Spleen (tissue), 11 donors: ENCODE data around the gene ZNF285. TPM values are rescaled to one million over a fixed set of nuclear protein-coding genes. Genes with fewer than 3 reads are reported as not detected.
"Not testable (repeated sequence)": the region's sequence is repeated elsewhere in the genome, so short reads cannot be mapped to it uniquely, and the experiment has no call there.

ENCODE experiments used
- DNase-seq: peaks from one replicate; pipeline ENCODE4 v3.0.0-alpha.2; 2020
- H3K27ac ChIP-seq, 8 donors: fragments of 200-600 bp; sonication (generic) in 7 of 8; 1 replicate in 4 of 8; 2 replicates in 4 of 8; pipeline versions ENCODE4 v1.5.0 to v1.8.0; 2016 to 2021; ENCODE audit warnings: inconsistent platforms in 4 of 8, mild to moderate bottlenecking in 4 of 8, moderate library complexity in 1 of 8
- H3K27me3 ChIP-seq, 7 donors: fragments of 200-600 bp; sonication (generic) in 6 of 7; replicated peaks in 1 of 7; 1 replicate in 4 of 7; 2 replicates in 3 of 7; pipeline versions ENCODE4 v1.5.0 to v1.8.0; 2016 to 2021; ENCODE audit warnings: inconsistent platforms in 3 of 7, mild to moderate bottlenecking in 1 of 7
- H3K36me3 ChIP-seq, 6 donors: fragments of 200-600 bp; sonication (generic) in 5 of 6; 1 replicate in 4 of 6; 2 replicates in 2 of 6; pipeline versions ENCODE4 v1.5.0 to v1.8.0; 2016 to 2021; ENCODE audit warnings: inconsistent platforms in 2 of 6
- H3K4me1 ChIP-seq, 6 donors: fragments of 200-600 bp; sonication (generic) in 5 of 6; 1 replicate in 3 of 6; 2 replicates in 3 of 6; pipeline versions ENCODE4 v1.5.0 to v1.8.0; 2016 to 2021; ENCODE audit warnings: inconsistent platforms in 3 of 6
- H3K4me3 ChIP-seq, 8 donors: fragments of 200-600 bp; sonication (generic) in 7 of 8; 1 replicate in 4 of 8; 2 replicates in 4 of 8; pipeline versions ENCODE4 v1.5.0 to v1.8.0; 2016 to 2021; ENCODE audit warnings: inconsistent platforms in 4 of 8, mild to moderate bottlenecking in 4 of 8, moderate library complexity in 2 of 8
- H3K9me3 ChIP-seq, 8 donors: fragments of 200-600 bp; sonication (generic) in 7 of 8; 1 replicate in 4 of 8; 2 replicates in 4 of 8; pipeline versions ENCODE4 v1.5.0 to v1.8.0; 2016 to 2021; ENCODE audit warnings: inconsistent platforms in 4 of 8
- CTCF ChIP-seq, 11 experiments: fragments of 200-600 bp in 7 of 11; fragments of 450-650 bp in 4 of 11; sonication (generic) in 4 of 11; IDR thresholded peaks in 8 of 11; conservative IDR thresholded peaks in 3 of 11; 1 replicate in 7 of 11; 2 replicates in 4 of 11; pipeline versions ENCODE4 v1.4.0 to v1.8.0; 2016 to 2021; ENCODE audit warnings: antibody characterized with exemption in 11 of 11, inconsistent platforms in 4 of 11, mild to moderate bottlenecking in 1 of 11
- POLR2A ChIP-seq, 3 donors: fragments of 450-650 bp; IDR thresholded peaks; one replicate each; pipeline ENCODE4 v1.5.1; 2017; ENCODE audit warnings: antibody characterized with exemption in 3 of 3, mild to moderate bottlenecking in 1 of 3
- POLR2AphosphoS5 ChIP-seq, 3 donors: sonication (generic); formaldehyde crosslinking; IDR thresholded peaks; one replicate each; pipeline ENCODE4 v1.5.1; 2017; ENCODE audit warnings: antibody characterized with exemption in 3 of 3
- WGBS, 5 donors: extraction: QIAGEN DNeasy Blood & Tissue Kit in 3 of 5; methylation state at CpG; one replicate each; pipeline versions ENCODE4 v1.1.5 to v1.1.7; 2013 to 2018; 5-methylcytosine and 5-hydroxymethylcytosine counted together
- intact Hi-C: fragments of 100-400 bp; cut with DNase I; formaldehyde crosslinking; loops from one replicate; pipeline ENCODE4 v1.15.0; 2023; ENCODE audit warnings: low total_unique reads
- polyA plus RNA-seq, 3 donors: library from polyadenylated mRNA; stranded (reverse); fragments of 200-250 nt; gene quantifications; one replicate each; pipeline ENCODE4 v1.2.1, GENCODE V29; 2013
- total RNA-seq, 7 donors: library from RNA; depleted of rRNA in 3 of 7; stranded (reverse); fragments of >200 nt in 3 of 7; fragmentation: NEBNext Ultra II Directional in 4 of 7; extraction: Animal tissue kit (Norgen Biotek cat#: 25700) in 4 of 7; gene quantifications; one replicate each; pipeline versions ENCODE4 v1.1.0 to v1.2.1, GENCODE V29; 2016 to 2021
- donor health status: healthy with polysubstance abuse.
- donor health status: DM: no; HTN: no; CAD: no; lungs with moderate emphysema.
- donor health status: DM: no; HTN: no; CAD: no.
- donor health status: Bipolar disorder and iron deficiency.
- donor health status: healthy.
- donor health status: DM: no; HTN: no; CAD: no.
- donor health status: DM: yes; HTN: yes; CAD: no.

The ZNF285 gene
- total and polyA plus RNA-seq, 10 donors: 1.0 to 4.2 (median 2.9) TPM

- intact Hi-C loops: no loop called here
- peaks cover 0 to 40% (median 4%) of the 10 kb centered on the region in 6 donors for H3K36me3 ChIP-seq
- no peak overlapping the region for H3K27ac ChIP-seq
- H3K27me3 ChIP-seq: no peaks in the 10 kb centered on the region
- no peak overlapping the region for H3K4me3 ChIP-seq
- no peak for DNase-seq
- no peaks in the 10 kb centered on the region for H3K4me1 ChIP-seq
- H3K9me3 ChIP-seq: peaks cover 3 to 100% (median 99%) of the 10 kb centered on the region in 8 donors
- 88 to 96% (median 89%) methylated on average over 4 of the region's 4 CpGs for WGBS, 5 donors
- TF ChIP-seq POLR2A (IDR thresholded peaks at IDR 0.05): no peak
Observed at GRCh38 chr19:44345959-44346358, 55.4 kb downstream of the ZNF285 start.

- intact Hi-C loops: no loop called here
- Histone ChIP-seq H3K9me3 (peaks cover 10 to 100% (median 99%) of the 10 kb centered on the region in 8 donors), H3K36me3 (peaks cover 2 to 52% (median 17%) of the 10 kb centered on the region in 6 donors), H3K4me3 (no peak overlapping the region), H3K4me1 (no peaks in the 10 kb centered on the region), H3K27me3 (no peaks in the 10 kb centered on the region), H3K27ac (no peak overlapping the region)
- TF ChIP-seq CTCF (IDR thresholded peaks at IDR 0.05 in 8 of 11, conservative IDR thresholded peaks at IDR 0.05 in 3 of 11): no peak
- no peak for TF ChIP-seq POLR2AphosphoS5 (IDR thresholded peaks at IDR 0.05)
- TF ChIP-seq POLR2A (IDR thresholded peaks at IDR 0.05): no peak
- 29 to 60% (median 46%) methylated on average over 1 of the region's 1 CpG for WGBS, 5 donors
- DNase-seq: no peak
Observed at GRCh38 chr19:44344255-44344654, 57.2 kb downstream of the ZNF285 start.

- Histone ChIP-seq H3K4me1 (no peaks in the 10 kb centered on the region), H3K4me3 (no peak overlapping the region), H3K27ac (no peak overlapping the region), H3K9me3 (peaks cover 15 to 98% (median 92%) of the 10 kb centered on the region in 8 donors), H3K27me3 (no peaks in the 10 kb centered on the region), H3K36me3 (peaks cover 2 to 66% (median 30%) of the 10 kb centered on the region in 6 donors)
- intact Hi-C loops: no loop called here
- 80 to 91% (median 83%) methylated on average over 2 of the region's 2 CpGs for WGBS, 5 donors
- DNase-seq: no peak
- TF ChIP-seq POLR2AphosphoS5 (IDR thresholded peaks at IDR 0.05): no peak
- TF ChIP-seq CTCF (IDR thresholded peaks at IDR 0.05 in 8 of 11, conservative IDR thresholded peaks at IDR 0.05 in 3 of 11): no peak
- no peak for TF ChIP-seq POLR2A (IDR thresholded peaks at IDR 0.05)
Observed at GRCh38 chr19:44341794-44342193, 59.6 kb downstream of the ZNF285 start.

- WGBS, 5 donors: 56 to 83% (median 71%) methylated on average over 1 to 3 of the region's 3 CpGs
- Histone ChIP-seq H3K36me3 (peaks cover 9 to 97% (median 78%) of the 10 kb centered on the region in 6 donors), H3K9me3 (peaks cover 17 to 98% (median 94%) of the 10 kb centered on the region in 8 donors)
- DNase-seq, H3K4me1 ChIP-seq, H3K27ac ChIP-seq, intact Hi-C loops, H3K27me3 ChIP-seq, H3K4me3 ChIP-seq: not testable (repeated sequence)
Observed at GRCh38 chr19:44334639-44335038, 66.8 kb downstream of the ZNF285 start.

Other genes starting within 250 kb of the ZNF285 start
- gene ZNF226, start 236.5 kb downstream of the ZNF285 start, total RNA-seq: 10 to 100 TPM; 21.5 to 40.0 (median 29.3) TPM
- 10 to 100 TPM; 14.4 to 20.9 (median 15.8) TPM for gene ZNF226, start 236.5 kb downstream of the ZNF285 start, polyA plus RNA-seq
- gene ZNF227, start 189.1 kb downstream of the ZNF285 start, total RNA-seq: 10 to 100 TPM; 23.0 to 32.6 (median 30.2) TPM
- gene ZNF227, start 189.1 kb downstream of the ZNF285 start, polyA plus RNA-seq: 1 to 10 TPM; 4.7 to 8.1 (median 5.5) TPM
- gene ZNF233, start 141.7 kb downstream of the ZNF285 start, total RNA-seq: 1 to 10 TPM in 6 of 7 donors, under 1 TPM in 1; 0.75 to 2.3 (median 1.4) TPM
- under 1 TPM; 0.15 to 0.49 (median 0.42) TPM for gene ZNF233, start 141.7 kb downstream of the ZNF285 start, polyA plus RNA-seq
- 10 to 100 TPM in 4 of 7 donors, 1 to 10 TPM in 3; 8.7 to 14.6 (median 11.6) TPM for gene ZNF235, start 96.6 kb downstream of the ZNF285 start, total RNA-seq
- gene ZNF235, start 96.6 kb downstream of the ZNF285 start, polyA plus RNA-seq: 1 to 10 TPM; 2.4 to 4.7 (median 2.7) TPM
- gene ZNF112, start 44.9 kb downstream of the ZNF285 start, total RNA-seq: 1 to 10 TPM; 2.7 to 4.7 (median 3.8) TPM
- 1 to 10 TPM in 2 of 3 donors, under 1 TPM in 1; 0.62 to 1.3 (median 1.0) TPM for gene ZNF112, start 44.9 kb downstream of the ZNF285 start, polyA plus RNA-seq
- 1 to 10 TPM; 1.9 to 7.6 (median 5.6) TPM for gene ZNF229, start 46.9 kb upstream of the ZNF285 start, total RNA-seq
- 1 to 10 TPM in 2 of 3 donors, under 1 TPM in 1; 0.83 to 1.5 (median 1.2) TPM for gene ZNF229, start 46.9 kb upstream of the ZNF285 start, polyA plus RNA-seq
- gene ZNF180, start 98.9 kb upstream of the ZNF285 start, total RNA-seq: 10 to 100 TPM in 6 of 7 donors, 1 to 10 TPM in 1; 7.3 to 25.0 (median 12.7) TPM
- gene ZNF180, start 98.9 kb upstream of the ZNF285 start, polyA plus RNA-seq: 1 to 10 TPM; 4.1 to 5.3 (median 4.3) TPM
- not detected for gene CEACAM20, start 128.1 kb upstream of the ZNF285 start, total RNA-seq
- not detected for gene CEACAM20, start 128.1 kb upstream of the ZNF285 start, polyA plus RNA-seq
- gene IGSF23, start 212.0 kb upstream of the ZNF285 start, total RNA-seq: not detected
- gene IGSF23, start 212.0 kb upstream of the ZNF285 start, polyA plus RNA-seq: not detected
- gene PVR, start 242.3 kb upstream of the ZNF285 start, total RNA-seq: 10 to 100 TPM; 10.2 to 18.4 (median 15.9) TPM
- 1 to 10 TPM; 2.0 to 6.1 (median 3.5) TPM for gene PVR, start 242.3 kb upstream of the ZNF285 start, polyA plus RNA-seq